Liver (tissue), 9 donors: ENCODE data around the gene EEA1. TPM values are rescaled to one million over a fixed set of nuclear protein-coding genes. Genes with fewer than 3 reads are reported as not detected.

Experiments
- DNase-seq: peaks from one replicate; pipeline ENCODE4 v3.0.0-alpha.2; 2017; ENCODE audit warnings: low spot score
- H3K27ac ChIP-seq, 2 donors: one replicate each; pipeline ENCODE4 v1.7.0; 2013; ENCODE audit warnings: inconsistent platforms in 2 of 2, low read length in 2 of 2, control low read depth in 1 of 2, low read depth in 1 of 2, mild to moderate bottlenecking in 1 of 2
- H3K27me3 ChIP-seq, 4 donors: one replicate each; pipeline versions ENCODE4 v1.6.1 to v1.7.0; 2013; ENCODE audit warnings: low read length in 3 of 4, inconsistent platforms in 1 of 4, mild to moderate bottlenecking in 1 of 4, moderate library complexity in 1 of 4; ENCODE audit not compliant: control insufficient read depth in 4 of 4, insufficient read depth in 4 of 4
- H3K36me3 ChIP-seq, 4 donors: one replicate each; pipeline versions ENCODE4 v1.6.1 to v1.7.0; 2013; ENCODE audit warnings: low read length in 3 of 4, mild to moderate bottlenecking in 3 of 4, low read depth in 1 of 4, moderate library complexity in 1 of 4; ENCODE audit not compliant: control insufficient read depth in 4 of 4, insufficient read depth in 3 of 4
- H3K4me1 ChIP-seq, 4 donors: one replicate each; pipeline versions ENCODE4 v1.6.1 to v1.7.0; 2013; ENCODE audit warnings: low read length in 3 of 4, mild to moderate bottlenecking in 3 of 4, moderate library complexity in 1 of 4; ENCODE audit not compliant: control insufficient read depth in 4 of 4, insufficient read depth in 4 of 4
- H3K4me3 ChIP-seq, 3 donors: one replicate each; pipeline versions ENCODE4 v1.6.1 to v1.7.0; 2013; ENCODE audit warnings: low read length in 3 of 3, control low read depth in 1 of 3, low read depth in 1 of 3, mild to moderate bottlenecking in 1 of 3
- H3K9ac ChIP-seq, 2 donors: one replicate each; pipeline ENCODE4 v1.7.0; 2013; ENCODE audit warnings: low read length in 2 of 2, mild to moderate bottlenecking in 2 of 2, moderate library complexity in 2 of 2, control low read depth in 1 of 2, low read depth in 1 of 2
- H3K9me3 ChIP-seq, 4 donors: one replicate each; pipeline versions ENCODE4 v1.6.1 to v1.7.0; 2013; ENCODE audit warnings: low read length in 3 of 4; ENCODE audit not compliant: control insufficient read depth in 4 of 4
- ATF3 ChIP-seq: IDR thresholded peaks from 2 replicates; pipeline ENCODE4 v1.6.1; 2016; ENCODE audit warnings: antibody characterized with exemption
- CTCF ChIP-seq: fragments of 150-350 bp; IDR thresholded peaks from 2 replicates; pipeline ENCODE4 v1.5.1; 2017; ENCODE audit warnings: improper control_type of control experiment, low read depth, low read length; ENCODE audit not compliant: missing input control
- EGR1 ChIP-seq, 2 donors: IDR thresholded peaks; 2 replicates each; pipeline ENCODE4 v1.6.1; 2016 to 2018; ENCODE audit warnings: antibody characterized with exemption in 2 of 2, low read depth in 2 of 2
- FOXA1 ChIP-seq: IDR thresholded peaks from 2 replicates; pipeline ENCODE4 v1.6.1; 2016; ENCODE audit warnings: antibody characterized with exemption
- FOXA2 ChIP-seq: IDR thresholded peaks from 2 replicates; pipeline ENCODE4 v1.6.1; 2016; ENCODE audit warnings: antibody characterized with exemption
- GABPA ChIP-seq, 2 donors: IDR thresholded peaks in 1 of 2; conservative IDR thresholded peaks in 1 of 2; 2 replicates each; pipeline ENCODE4 v1.6.1; 2016; ENCODE audit warnings: antibody characterized with exemption in 2 of 2, mild to moderate bottlenecking in 1 of 2, moderate library complexity in 1 of 2
- HNF4A ChIP-seq, 2 donors: conservative IDR thresholded peaks; 2 replicates each; pipeline ENCODE4 v1.6.1; 2016; ENCODE audit warnings: antibody characterized with exemption in 2 of 2, mild to moderate bottlenecking in 2 of 2
- HNF4G ChIP-seq: IDR thresholded peaks from 2 replicates; pipeline ENCODE4 v1.6.1; 2016; ENCODE audit warnings: antibody characterized with exemption
- JUND ChIP-seq, 2 donors: IDR thresholded peaks; 2 replicates each; pipeline ENCODE4 v1.6.1; 2016; ENCODE audit warnings: antibody characterized with exemption in 2 of 2
- MAX ChIP-seq: IDR thresholded peaks from 2 replicates; pipeline ENCODE4 v1.6.1; 2016; ENCODE audit warnings: antibody characterized with exemption
- NR2F2 ChIP-seq: IDR thresholded peaks from 2 replicates; pipeline ENCODE4 v1.6.1; 2016; ENCODE audit warnings: antibody characterized with exemption
- RAD21 ChIP-seq, 2 donors: IDR thresholded peaks; 2 replicates each; pipeline ENCODE4 v1.6.1; 2016; ENCODE audit warnings: antibody characterized with exemption in 2 of 2, mild to moderate bottlenecking in 2 of 2
- REST ChIP-seq: IDR thresholded peaks from 2 replicates; pipeline ENCODE4 v1.6.1; 2016; ENCODE audit warnings: antibody characterized with exemption, mild to moderate bottlenecking
- RXRA ChIP-seq, 2 donors: IDR thresholded peaks; 2 replicates each; pipeline ENCODE4 v1.6.1; 2017 to 2018; ENCODE audit warnings: antibody characterized with exemption in 2 of 2, mild to moderate bottlenecking in 1 of 2
- SP1 ChIP-seq: IDR thresholded peaks from 2 replicates; pipeline ENCODE4 v1.6.1; 2018; ENCODE audit warnings: antibody characterized with exemption, mild to moderate bottlenecking
- TAF1 ChIP-seq: conservative IDR thresholded peaks from 2 replicates; pipeline ENCODE4 v1.6.1; 2016; ENCODE audit warnings: antibody characterized with exemption, mild to moderate bottlenecking
- YY1 ChIP-seq: IDR thresholded peaks from 2 replicates; pipeline ENCODE4 v1.6.1; 2016; ENCODE audit warnings: antibody characterized with exemption, mild to moderate bottlenecking
- ZBTB33 ChIP-seq: IDR thresholded peaks from 2 replicates; pipeline ENCODE4 v1.6.1; 2016; ENCODE audit warnings: antibody characterized with exemption
- WGBS: extraction: QIAGEN DNeasy Blood & Tissue Kit; methylation state at CpG from one replicate; pipeline ENCODE4 v1.1.7; 2013; 5-methylcytosine and 5-hydroxymethylcytosine counted together
- polyA plus RNA-seq, 2 donors: library from polyadenylated mRNA; stranded (reverse) in 1 of 2; unstranded in 1 of 2; fragments of 200-250 nt in 1 of 2; fragments of >200 nt in 1 of 2; fragmentation: Nextera tagmentation in 1 of 2; extraction: Ambion mirVana in 1 of 2; gene quantifications; one replicate each; pipeline versions ENCODE4 v1.2.1 to v1.2.3, GENCODE V29; 2013 to 2015
- total RNA-seq, 2 donors: library from RNA; depleted of rRNA; stranded (reverse); fragments of >200 nt; gene quantifications; one replicate each; pipeline ENCODE4 v1.2.3, GENCODE V29; 2014
- donor health status: healthy.
- donor health status: healthy.
- donor health status: healthy.
- donor health status: healthy.
- donor health status: healthy.

EEA1 gene
- total and polyA plus RNA-seq, 4 donors: 2.5 to 15.8 (median 9.1) TPM

- 16% methylated on average over 7 of the region's 7 CpGs for WGBS
- H3K4me1 ChIP-seq: peaks cover 2 to 29% (median 12%) of the 10 kb centered on the region in 4 donors
- no peaks in the 10 kb centered on the region for H3K9me3 ChIP-seq
- H3K4me3 ChIP-seq: peak overlapping the region; percentile 75 to 94 (median 80)
- no peaks in the 10 kb centered on the region for H3K36me3 ChIP-seq
- peak overlapping the region; percentile 66 to 75 for H3K9ac ChIP-seq
- H3K27me3 ChIP-seq: no peaks in the 10 kb centered on the region
- DNase-seq: no peak
- TF ChIP-seq JUND (IDR thresholded peaks at IDR 0.05): peak; percentile 23 to 39
- TF ChIP-seq NR2F2: no peak
- peak in 1 of 2 donors; percentile 4 for TF ChIP-seq HNF4A (conservative IDR thresholded peaks at IDR 0.05)
- H3K27ac ChIP-seq: peak overlapping the region; percentile 97 to 99
Measured at GRCh38 chr12:92927436-92928281, 1.4 kb downstream of the EEA1 start.

GRCh38 chr12:92927055-92927435 is 2.0 kb downstream of the EEA1 start:
- Histone ChIP-seq H3K27ac (no peak overlapping the region), H3K36me3 (no peaks in the 10 kb centered on the region), H3K9ac (no peak overlapping the region), H3K4me1 (peaks cover 2 to 29% (median 12%) of the 10 kb centered on the region in 4 donors), H3K4me3 (no peak overlapping the region), H3K9me3 (no peaks in the 10 kb centered on the region), H3K27me3 (no peaks in the 10 kb centered on the region)
- 27% methylated on average over 4 of the region's 4 CpGs for WGBS
- TF ChIP-seq RAD21 (IDR thresholded peaks at IDR 0.05): peak in 1 of 2 donors; percentile 41
- no peak for TF ChIP-seq CTCF
- no peak for DNase-seq

GRCh38 chr12:92926549-92926948 is 2.5 kb downstream of the EEA1 start:
- no peak overlapping the region for H3K27ac ChIP-seq
- H3K27me3 ChIP-seq: no peaks in the 10 kb centered on the region
- no peak overlapping the region for H3K4me3 ChIP-seq
- 84% methylated on average over 4 of the region's 4 CpGs for WGBS
- no peaks in the 10 kb centered on the region for H3K36me3 ChIP-seq
- peaks cover 2 to 29% (median 12%) of the 10 kb centered on the region in 4 donors for H3K4me1 ChIP-seq
- H3K9ac ChIP-seq: no peak overlapping the region
- DNase-seq: no peak
- H3K9me3 ChIP-seq: no peaks in the 10 kb centered on the region
- no peak for TF ChIP-seq MAX
- no peak for TF ChIP-seq ZBTB33
- TF ChIP-seq RXRA (IDR thresholded peaks at IDR 0.05): no peak
- TF ChIP-seq SP1: no peak
- no peak for TF ChIP-seq CTCF
- TF ChIP-seq YY1: no peak
- TF ChIP-seq GABPA (IDR thresholded peaks at IDR 0.05 in 1 of 2, conservative IDR thresholded peaks at IDR 0.05 in 1 of 2): no peak
- no peak for TF ChIP-seq EGR1 (IDR thresholded peaks at IDR 0.05; ENCODE audit: low read depth in 2 of 2)
- no peak for TF ChIP-seq HNF4G
- TF ChIP-seq ATF3: no peak
- no peak for TF ChIP-seq HNF4A (conservative IDR thresholded peaks at IDR 0.05)
- no peak for TF ChIP-seq FOXA2
- no peak for TF ChIP-seq REST
- TF ChIP-seq TAF1: no peak
- no peak for TF ChIP-seq FOXA1
